Keratinocyte (primary cell): ENCODE results near the gene MATN4. TPM values are rescaled to one million over a fixed set of nuclear protein-coding genes. Genes with fewer than 3 reads are reported as not detected.

Source experiments
- DNase-seq: peaks from one replicate; pipeline ENCODE4 v3.0.0-alpha.2; 2011; ENCODE audit warnings: low read depth, missing footprints, low spot score
- FAIRE-seq: peaks from 2 replicates; lab custom pipeline; 2011; peaks lifted over from hg19 to GRCh38; lab: Jason Lieb, UNC
- H2AFZ ChIP-seq: 2 replicates; pipeline ENCODE4 v1.6.0; 2012; ENCODE audit warnings: low read length, control low read depth, inconsistent platforms; ENCODE audit not compliant: control insufficient read depth
- H3K27ac ChIP-seq: 2 replicates; pipeline ENCODE4 v1.5.1; 2011; ENCODE audit warnings: low read length; ENCODE audit not compliant: control insufficient read depth, insufficient read depth
- H3K27me3 ChIP-seq: 3 replicates; pipeline ENCODE4 v1.6.0; 2011; ENCODE audit warnings: low read length; ENCODE audit not compliant: control insufficient read depth, insufficient read depth; ENCODE audit errors: extremely low read depth
- H3K36me3 ChIP-seq, 2 experiments: 2 replicates in 1 of 2; 3 replicates in 1 of 2; pipeline ENCODE4 v1.5.1; 2011; ENCODE audit warnings: low read length in 2 of 2, mild to moderate bottlenecking in 1 of 2; ENCODE audit not compliant: control insufficient read depth in 2 of 2, insufficient read depth in 2 of 2; ENCODE audit errors: extremely low read depth in 1 of 2
- H3K4me1 ChIP-seq: 3 replicates; pipeline ENCODE4 v1.5.1; 2011; ENCODE audit warnings: low read length; ENCODE audit not compliant: control insufficient read depth, insufficient read depth; ENCODE audit errors: extremely low read depth
- H3K4me2 ChIP-seq: 3 replicates; pipeline ENCODE4 v1.6.0; 2011; ENCODE audit warnings: low read depth, low read length; ENCODE audit not compliant: control insufficient read depth, insufficient read depth; ENCODE audit errors: extremely low read depth
- H3K4me3 ChIP-seq, 3 experiments: fragments of 200-600 bp in 1 of 3; sonication (generic) in 1 of 3; 2 replicates in 2 of 3; 3 replicates in 1 of 3; pipeline ENCODE4 v1.5.1; 2011 to 2016; ENCODE audit warnings: low read length in 3 of 3, mild to moderate bottlenecking in 3 of 3, control low read depth in 2 of 3, inconsistent platforms in 1 of 3, low read depth in 1 of 3, mixed read lengths in 1 of 3, mixed run types in 1 of 3, moderate library complexity in 1 of 3; ENCODE audit not compliant: control insufficient read depth in 2 of 3, insufficient read depth in 2 of 3; ENCODE audit errors: extremely low read depth in 1 of 3
- H3K79me2 ChIP-seq: 2 replicates; pipeline ENCODE4 v1.6.0; 2012; ENCODE audit warnings: low read length; ENCODE audit not compliant: control insufficient read depth, insufficient read depth
- H3K9ac ChIP-seq: 3 replicates; pipeline ENCODE4 v1.6.0; 2011; ENCODE audit warnings: low read length; ENCODE audit not compliant: control insufficient read depth, insufficient read depth; ENCODE audit errors: extremely low read depth
- H3K9me1 ChIP-seq: 3 replicates; pipeline ENCODE4 v1.6.0; 2011; ENCODE audit warnings: low read length; ENCODE audit not compliant: control insufficient read depth, insufficient read depth; ENCODE audit errors: extremely low read depth
- H3K9me3 ChIP-seq: 2 replicates; pipeline ENCODE4 v1.5.1; 2012; ENCODE audit warnings: low read depth, low read length; ENCODE audit not compliant: control insufficient read depth
- H4K20me1 ChIP-seq: 3 replicates; pipeline ENCODE4 v1.6.0; 2011; ENCODE audit warnings: low read length; ENCODE audit not compliant: control insufficient read depth, insufficient read depth; ENCODE audit errors: extremely low read depth
- CTCF ChIP-seq, 3 experiments: IDR thresholded peaks in 1 of 3; conservative IDR thresholded peaks in 1 of 3; optimal IDR thresholded peaks in 1 of 3; 2 replicates in 2 of 3; 3 replicates in 1 of 3; pipeline versions ENCODE3 to v1.5.1; 2011; ENCODE audit warnings: low read length in 3 of 3, mild to moderate bottlenecking in 3 of 3, moderate library complexity in 2 of 3, control low read depth in 1 of 3, inconsistent platforms in 1 of 3; ENCODE audit not compliant: insufficient read depth in 2 of 3; ENCODE audit errors: extremely low read depth in 1 of 3
- EZH2 ChIP-seq: IDR thresholded peaks from one replicate; pipeline ENCODE4 v1.6.1; 2012; ENCODE audit warnings: inconsistent platforms, mild to moderate bottlenecking, low read length, moderate library complexity
- dilution Hi-C: fragments of 300-500 bp; cut with MboI; formaldehyde crosslinking; loops from one replicate; pipeline ENCODE4 v1.7.0; 2020; ENCODE audit warnings: low sequenced_read_pairs; ENCODE audit not compliant: extremely low pct_ligation_motif_present
- polyA plus RNA-seq, 5 experiments: library from polyadenylated mRNA; depleted of rRNA in 3 of 5; stranded (reverse) in 3 of 5; stranded (forward) in 1 of 5; unstranded in 1 of 5; fragments of >200 nt; gene quantifications; 1 replicate in 1 of 5; 2 replicates in 3 of 5; 3 replicates in 1 of 5; pipeline versions ENCODE4 v1.2.1 to v1.2.3, GENCODE V29; 2011 to 2012; ENCODE audit warnings: missing spikeins in 2 of 5, low read depth in 1 of 5, low replicate concordance in 1 of 5

Gene MATN4
- polyA plus RNA-seq, 1 donor (not counting 4 experiments of a cell fraction or from before 2014, with no cell fraction given): not detected

- FAIRE-seq (no peak), DNase-seq (no peak)
- H3K9me1 ChIP-seq: no peaks in the 10 kb centered on the region
- no peaks in the 10 kb centered on the region for H3K79me2 ChIP-seq
- no peaks in the 10 kb centered on the region for H3K9me3 ChIP-seq
- no peaks in the 10 kb centered on the region for H3K4me1 ChIP-seq
- H4K20me1 ChIP-seq: no peaks in the 10 kb centered on the region
- peaks cover 5% of the 10 kb centered on the region for H3K27me3 ChIP-seq
- no peak overlapping the region for H3K4me2 ChIP-seq
- H3K27ac ChIP-seq: no peak overlapping the region
- dilution Hi-C loops: no loop called here
- H3K4me3 ChIP-seq: no peak overlapping the region
- H3K9ac ChIP-seq: no peak overlapping the region
- no peak overlapping the region for H2AFZ ChIP-seq
- H3K36me3 ChIP-seq: no peaks in the 10 kb centered on the region
- TF ChIP-seq CTCF (optimal IDR thresholded peaks at IDR 0.05 in 1 of 3, IDR thresholded peaks at IDR 0.05 in 1 of 3, conservative IDR thresholded peaks at IDR 0.05 in 1 of 3; ENCODE audit: extremely low read depth in 1 of 3, insufficient read depth in 2 of 3, low read length in 3 of 3) (no peak), EZH2 (no peak)
Observed at GRCh38 chr20:45304464-45304999, 3.6 kb downstream of the MATN4 start.

DNA sequence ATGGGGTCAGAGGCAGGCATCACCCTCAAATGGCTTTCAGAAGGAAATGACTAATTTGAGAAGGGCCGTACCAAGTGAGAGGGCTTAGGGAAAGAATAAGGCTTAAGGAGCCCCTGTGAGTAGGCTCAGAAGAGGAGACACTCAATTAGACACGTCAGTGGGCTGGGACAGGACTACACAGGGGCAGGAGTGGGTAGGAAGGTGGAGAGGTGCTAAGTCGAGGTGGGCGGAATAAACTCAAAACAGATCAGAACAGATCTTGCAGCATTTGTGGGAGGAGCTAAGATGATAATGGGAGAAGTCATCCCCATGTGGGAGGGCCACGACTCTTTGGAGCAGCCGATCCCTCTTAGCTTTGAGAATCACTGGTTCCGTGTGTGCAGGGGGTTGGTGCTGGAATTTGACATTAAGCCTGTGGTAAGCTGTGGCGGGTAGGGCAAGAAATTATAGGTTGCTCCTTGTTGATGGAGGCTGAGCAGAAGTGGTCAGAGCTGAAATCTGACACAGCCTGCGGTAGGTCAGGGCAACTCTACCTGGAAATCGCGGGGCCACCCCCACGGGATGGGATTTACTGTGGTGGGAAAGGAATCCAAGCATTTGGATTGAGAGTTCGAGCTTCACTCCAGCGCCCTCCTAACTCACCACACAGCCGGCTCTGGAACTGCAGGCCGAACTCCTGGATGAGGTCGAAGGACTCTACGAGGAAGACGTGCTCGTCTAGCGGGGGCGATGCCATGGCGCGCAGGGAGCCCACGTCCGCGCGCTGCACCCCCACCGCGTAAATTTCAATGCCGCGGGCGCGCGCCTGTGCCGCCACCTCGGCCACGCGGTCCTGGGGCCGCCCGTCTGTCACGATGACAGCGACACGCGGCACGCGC lies 4.3 kb downstream of the MATN4 start:
- Histone ChIP-seq H2AFZ (no peak overlapping the region), H4K20me1 (no peaks in the 10 kb centered on the region), H3K27ac (no peak overlapping the region), H3K9me3 (no peaks in the 10 kb centered on the region), H3K36me3 (no peaks in the 10 kb centered on the region), H3K9ac (no peak overlapping the region), H3K4me3 (no peak overlapping the region), H3K27me3 (peaks cover 5% of the 10 kb centered on the region), H3K79me2 (no peaks in the 10 kb centered on the region), H3K9me1 (no peaks in the 10 kb centered on the region), H3K4me2 (no peak overlapping the region), H3K4me1 (no peaks in the 10 kb centered on the region)
- TF ChIP-seq CTCF (optimal IDR thresholded peaks at IDR 0.05 in 1 of 3, IDR thresholded peaks at IDR 0.05 in 1 of 3, conservative IDR thresholded peaks at IDR 0.05 in 1 of 3; ENCODE audit: extremely low read depth in 1 of 3, insufficient read depth in 2 of 3, low read length in 3 of 3): no peak
- TF ChIP-seq EZH2: no peak
- FAIRE-seq: no peak
- dilution Hi-C loops: no loop called here
- no peak for DNase-seq
